Measurements from ENCODE around the gene TSPAN31.

GRCh38 chr12:57723630-57723962, 21.2 kb upstream of the TSPAN31 start:
- TF ChIP-seq POLR2A (IDR thresholded peaks at IDR 0.05) (no peak), CTCF (IDR thresholded peaks at IDR 0.05) (no peak), POLR2AphosphoS5 (IDR thresholded peaks at IDR 0.05; ENCODE audit: insufficient read depth in 1 of 2, low read depth in 1 of 2) (no peak)
